Calu3 (cell line): ENCODE results near the gene RNASE2. TPM values are rescaled to one million over a fixed set of nuclear protein-coding genes. Genes with fewer than 3 reads are reported as not detected.
"Not testable (repeated sequence)": the region's sequence is repeated elsewhere in the genome, so short reads cannot be mapped to it uniquely, and the experiment has no call there.

ENCODE experiments used
- BruUV-seq: library from RNA; stranded (reverse); fragments of 400-500 nt; replicated peaks from 2 replicates; lab custom pipeline; 2021; lab: Mats Ljungman, UMichigan
- CTCF ChIA-PET: fragments of 300-600 bp; sonication (Branson Sonifier 250); formaldehyde crosslinking; loops from one replicate; lab custom pipeline; 2022; ENCODE audit warnings: antibody characterized with exemption; lab: Charles Lee
- DNase-seq: peaks from one replicate; pipeline ENCODE4 v3.0.0; 2022
- H3K27ac Mint-ChIP-seq: one replicate; pipeline ENCODE4 v1.8.0; 2022; ENCODE audit warnings: mixed read lengths; ENCODE audit not compliant: unreplicated experiment
- H3K27me3 Mint-ChIP-seq: one replicate; pipeline ENCODE4 v1.8.0; 2022; ENCODE audit warnings: mixed read lengths; ENCODE audit not compliant: unreplicated experiment
- H3K36me3 Mint-ChIP-seq: one replicate; pipeline ENCODE4 v1.8.0; 2022; ENCODE audit warnings: mild to moderate bottlenecking, moderate library complexity, mixed read lengths; ENCODE audit not compliant: insufficient read depth, unreplicated experiment
- H3K4me1 Mint-ChIP-seq: one replicate; pipeline ENCODE4 v1.8.0; 2022; ENCODE audit warnings: mild to moderate bottlenecking, low read depth, mixed read lengths; ENCODE audit not compliant: unreplicated experiment
- H3K4me3 Mint-ChIP-seq: one replicate; pipeline ENCODE4 v1.8.0; 2022; ENCODE audit warnings: mild to moderate bottlenecking, low read depth, moderate library complexity, mixed read lengths; ENCODE audit not compliant: unreplicated experiment
- H3K9me3 Mint-ChIP-seq: one replicate; pipeline ENCODE4 v1.8.0; 2022; ENCODE audit warnings: low read depth, mixed read lengths; ENCODE audit not compliant: unreplicated experiment
- CTCF ChIP-seq: fragments of 200-600 bp; IDR thresholded peaks from one replicate; pipeline ENCODE4 v1.8.0; 2022; ENCODE audit warnings: antibody characterized with exemption; ENCODE audit not compliant: unreplicated experiment
- intact Hi-C: fragments of 100-400 bp; cut with micrococcal nuclease; formaldehyde crosslinking; loops from one replicate; pipeline ENCODE4 v1.10.0; 2022; ENCODE audit not compliant: unreplicated experiment
- total RNA-seq: library from RNA; stranded (reverse); gene quantifications from 2 replicates; pipeline ENCODE4 v1.2.3, GENCODE V29; 2022

The RNASE2 gene
- total RNA-seq, 1 experiment from 2014 or later, result not detected

- CTCF ChIA-PET, result no interaction called here
- DNase-seq, result peak; percentile 7
- Mint-ChIP-seq H3K27me3 (peaks cover 70% of the 10 kb centered on the region), H3K4me1 (no peaks in the 10 kb centered on the region), H3K4me3 (no peak overlapping the region), H3K27ac (no peak overlapping the region), H3K36me3 (no peaks in the 10 kb centered on the region), H3K9me3 (no peaks in the 10 kb centered on the region)
- no TSS peak for BruUV-seq
- intact Hi-C loops, result no loop called here
- no peak for TF ChIP-seq CTCF
These were observed 21.0 kb upstream of the RNASE2 start for GRCh38 chr14:20934148-20934762.

GRCh38 chr14:20935303-20935984 lies 19.8 kb upstream of the RNASE2 start:
- BruUV-seq, result no TSS peak
- Mint-ChIP-seq H3K36me3 (no peaks in the 10 kb centered on the region), H3K27ac (no peak overlapping the region), H3K4me1 (no peaks in the 10 kb centered on the region), H3K4me3 (no peak overlapping the region), H3K9me3 (no peaks in the 10 kb centered on the region), H3K27me3 (peaks cover 63% of the 10 kb centered on the region)
- TF ChIP-seq CTCF, result no peak
- intact Hi-C loops, result no loop called here
- no peak for DNase-seq
- CTCF ChIA-PET, result no interaction called here

GRCh38 chr14:20945146-20945545 lies 10.1 kb upstream of the RNASE2 start:
- H3K27me3 Mint-ChIP-seq, result peaks cover 62% of the 10 kb centered on the region
- BruUV-seq, CTCF ChIA-PET, intact Hi-C loops, H3K27ac Mint-ChIP-seq, H3K9me3 Mint-ChIP-seq, H3K4me3 Mint-ChIP-seq, DNase-seq, H3K36me3 Mint-ChIP-seq, H3K4me1 Mint-ChIP-seq: not testable (repeated sequence)

GRCh38 chr14:20946707-20947106 lies 8.6 kb upstream of the RNASE2 start:
- H3K4me3 Mint-ChIP-seq, BruUV-seq, H3K27ac Mint-ChIP-seq, intact Hi-C loops, H3K4me1 Mint-ChIP-seq, H3K9me3 Mint-ChIP-seq, CTCF ChIA-PET, H3K36me3 Mint-ChIP-seq, DNase-seq: not testable (repeated sequence)
- peaks cover 64% of the 10 kb centered on the region for H3K27me3 Mint-ChIP-seq

GRCh38 chr14:20955538-20955873 lies 219 bp downstream of the RNASE2 start:
- H3K4me1 Mint-ChIP-seq, H3K9me3 Mint-ChIP-seq, intact Hi-C loops, BruUV-seq, H3K27ac Mint-ChIP-seq, H3K36me3 Mint-ChIP-seq, CTCF ChIA-PET, H3K4me3 Mint-ChIP-seq, DNase-seq: not testable (repeated sequence)
- H3K27me3 Mint-ChIP-seq, result peaks cover 73% of the 10 kb centered on the region
